ENCODE results near the gene UTP3. TPM values are rescaled to one million over a fixed set of nuclear protein-coding genes. Genes with fewer than 3 reads are reported as not detected.
"Not testable (repeated sequence)": the region's sequence is repeated elsewhere in the genome, so short reads cannot be mapped to it uniquely, and the experiment has no call there.

The UTP3 gene
- total RNA-seq = 17.1 TPM

- peak; percentile 97 for DNase-seq (ENCODE audit: low spot score)
Observed at GRCh38 chr4:70687821-70688794, at the start of gene UTP3. Gene UTP3, plus strand, starts transcription at chr4:70688532. Its CDS starts 146 bp downstream, at chr4:70688678.

GRCh38 chr4:70640192-70640591 lies 48.1 kb upstream of the UTP3 start:
- no peak for DNase-seq (ENCODE audit: low spot score)

- not testable (repeated sequence) for DNase-seq (ENCODE audit: low spot score)
Observed at GRCh38 chr4:70650741-70651140, 37.6 kb upstream of the UTP3 start.

- DNase-seq (ENCODE audit: low spot score) = no peak
Observed at GRCh38 chr4:70651864-70652506, 36.3 kb upstream of the UTP3 start.

GRCh38 chr4:70654605-70655011 lies 33.7 kb upstream of the UTP3 start:
- no peak for DNase-seq (ENCODE audit: low spot score)

- no peak for DNase-seq (ENCODE audit: low spot score)
Observed at GRCh38 chr4:70657326-70657725, 31.0 kb upstream of the UTP3 start.

- DNase-seq (ENCODE audit: low spot score) = no peak
Observed at GRCh38 chr4:70658418-70658817, 29.9 kb upstream of the UTP3 start.

GRCh38 chr4:70660106-70660505 lies 28.2 kb upstream of the UTP3 start:
- DNase-seq (ENCODE audit: low spot score) = no peak

- not testable (repeated sequence) for DNase-seq (ENCODE audit: low spot score)
Observed at GRCh38 chr4:70661309-70661922, 26.9 kb upstream of the UTP3 start.

GRCh38 chr4:70666369-70666768 lies 22.0 kb upstream of the UTP3 start, which contains the start of gene JCHAIN:
Gene JCHAIN, minus strand, starts transcription at chr4:70666508. Its CDS starts 18 bp downstream, at chr4:70666490.
- DNase-seq (ENCODE audit: low spot score) = no peak

- no peak for DNase-seq (ENCODE audit: low spot score)
Observed at GRCh38 chr4:70667740-70668535, 20.4 kb upstream of the UTP3 start.

- no peak for DNase-seq (ENCODE audit: low spot score)
Observed at GRCh38 chr4:70670332-70671014, 17.9 kb upstream of the UTP3 start.

- no peak for DNase-seq (ENCODE audit: low spot score)
Observed at GRCh38 chr4:70671091-70671490, 17.2 kb upstream of the UTP3 start.

- no peak for DNase-seq (ENCODE audit: low spot score)
Observed at GRCh38 chr4:70674191-70674590, 14.1 kb upstream of the UTP3 start.

- DNase-seq (ENCODE audit: low spot score) = no peak
Observed at GRCh38 chr4:70674731-70675130, 13.6 kb upstream of the UTP3 start.

GRCh38 chr4:70676554-70677090 lies 11.7 kb upstream of the UTP3 start:
- DNase-seq (ENCODE audit: low spot score) = no peak

GRCh38 chr4:70678383-70678999 lies 9.8 kb upstream of the UTP3 start:
- DNase-seq (ENCODE audit: low spot score) = no peak

- no peak for DNase-seq (ENCODE audit: low spot score)
Observed at GRCh38 chr4:70680934-70681333, 7.4 kb upstream of the UTP3 start.

GRCh38 chr4:70681704-70682103 lies 6.6 kb upstream of the UTP3 start:
- no peak for DNase-seq (ENCODE audit: low spot score)

- DNase-seq (ENCODE audit: low spot score) = not testable (repeated sequence)
Observed at GRCh38 chr4:70682142-70682541, 6.2 kb upstream of the UTP3 start.

Data from mucosa of gallbladder (tissue), 1 donor.